DOHH2 (cell line): ENCODE measurements around the gene RGS3.

ENCODE experiments used
- H3F3A ChIP-seq: fragments of 200-600 bp; sonication (generic), shearing (Covaris generic); 2 replicates; pipeline ENCODE4 v1.6.0; 2016; ENCODE audit warnings: antibody characterized with exemption, mild to moderate bottlenecking; ENCODE audit not compliant: control insufficient read depth, insufficient read depth
- H3K27ac ChIP-seq: fragments of 200-600 bp; sonication (generic); 2 replicates; pipeline ENCODE4 v1.5.1; 2014; ENCODE audit warnings: low read depth, mild to moderate bottlenecking, low read length, moderate library complexity
- H3K27me3 ChIP-seq: fragments of 200-600 bp; sonication (generic); 2 replicates; pipeline ENCODE4 v1.6.1; 2014; ENCODE audit warnings: mild to moderate bottlenecking, low read length, mixed read lengths; ENCODE audit not compliant: control insufficient read depth
- H3K36me3 ChIP-seq: fragments of 200-600 bp; sonication (generic); 2 replicates; pipeline ENCODE4 v1.6.1; 2014; ENCODE audit warnings: mild to moderate bottlenecking, low read length, moderate library complexity, mixed read lengths; ENCODE audit not compliant: control insufficient read depth
- H3K4me1 ChIP-seq: fragments of 200-600 bp; sonication (generic); 2 replicates; pipeline ENCODE4 v1.6.1; 2014; ENCODE audit warnings: mild to moderate bottlenecking, low read length, mixed read lengths; ENCODE audit not compliant: control insufficient read depth
- H3K4me2 ChIP-seq: fragments of 200-600 bp; sonication (generic); 2 replicates; pipeline ENCODE4 v1.6.0; 2014; ENCODE audit warnings: mild to moderate bottlenecking, low read length, moderate library complexity
- H3K4me3 ChIP-seq: fragments of 200-600 bp; sonication (generic); 2 replicates; pipeline ENCODE4 v1.5.1; 2014; ENCODE audit warnings: mild to moderate bottlenecking, low read length, mixed read lengths
- H3K79me2 ChIP-seq: fragments of 200-600 bp; sonication (generic); 2 replicates; pipeline ENCODE4 v1.6.1; 2014; ENCODE audit warnings: mild to moderate bottlenecking, low read length, mixed read lengths; ENCODE audit not compliant: control insufficient read depth
- H3K9me2 ChIP-seq: fragments of 200-600 bp; sonication (generic); replicated peaks from 2 replicates; pipeline ENCODE4 v1.6.1; 2014; ENCODE audit warnings: mild to moderate bottlenecking, low read length, mixed read lengths; ENCODE audit not compliant: control insufficient read depth
- H3K9me3 ChIP-seq: fragments of 200-600 bp; sonication (generic); 2 replicates; pipeline ENCODE4 v1.6.1; 2014; ENCODE audit warnings: antibody characterized with exemption, low read length, mixed read lengths; ENCODE audit not compliant: control insufficient read depth, insufficient read depth
- H4K20me1 ChIP-seq: fragments of 200-600 bp; sonication (generic); 2 replicates; pipeline ENCODE4 v1.6.0; 2014; ENCODE audit warnings: low read depth, mild to moderate bottlenecking, antibody characterized with exemption, low read length, moderate library complexity; ENCODE audit not compliant: control insufficient read depth, insufficient read depth
- CTCF ChIP-seq: fragments of 200-600 bp; sonication (generic); IDR thresholded peaks from one replicate; pipeline ENCODE4 v1.5.1; 2014; ENCODE audit warnings: antibody characterized with exemption, mild to moderate bottlenecking, low read depth, low read length; ENCODE audit not compliant: poor library complexity, severe bottlenecking
- EZH2phosphoT487 ChIP-seq: fragments of 200-600 bp; sonication (generic); IDR thresholded peaks from 2 replicates; pipeline ENCODE4 v1.6.1; 2017; ENCODE audit warnings: borderline replicate concordance, mild to moderate bottlenecking, antibody characterized with exemption, low read length, moderate library complexity, mixed read lengths

The RGS3 gene

GRCh38 chr9:113558632-113559502 is 95.3 kb downstream of the RGS3 start:
- no peak overlapping the region for H3K27ac ChIP-seq
- H3K27me3 ChIP-seq: no peaks in the 10 kb centered on the region
- H3K9me2 ChIP-seq: no peaks in the 10 kb centered on the region
- H3K4me1 ChIP-seq: no peaks in the 10 kb centered on the region
- no peaks in the 10 kb centered on the region for H3K9me3 ChIP-seq
- no peak overlapping the region for H3K4me2 ChIP-seq
- no peaks in the 10 kb centered on the region for H3K36me3 ChIP-seq
- TF ChIP-seq EZH2phosphoT487 (no peak), CTCF (no peak)
- no peaks in the 10 kb centered on the region for H3K79me2 ChIP-seq
- no peak overlapping the region for H3K4me3 ChIP-seq
- H3F3A ChIP-seq: no peaks in the 10 kb centered on the region
- H4K20me1 ChIP-seq: no peaks in the 10 kb centered on the region

GRCh38 chr9:113559834-113560800 is 96.6 kb downstream of the RGS3 start:
- Histone ChIP-seq H4K20me1 (no peaks in the 10 kb centered on the region), H3K27ac (no peak overlapping the region), H3F3A (no peaks in the 10 kb centered on the region), H3K27me3 (peaks cover 8% of the 10 kb centered on the region), H3K79me2 (no peaks in the 10 kb centered on the region), H3K9me3 (no peaks in the 10 kb centered on the region), H3K4me2 (no peak overlapping the region), H3K36me3 (no peaks in the 10 kb centered on the region), H3K9me2 (no peaks in the 10 kb centered on the region), H3K4me1 (no peaks in the 10 kb centered on the region), H3K4me3 (no peak overlapping the region)
- no peak for TF ChIP-seq EZH2phosphoT487
- TF ChIP-seq CTCF: no peak

- no peaks in the 10 kb centered on the region for H3F3A ChIP-seq
- H4K20me1 ChIP-seq: no peaks in the 10 kb centered on the region
- H3K4me2 ChIP-seq: no peak overlapping the region
- H3K36me3 ChIP-seq: no peaks in the 10 kb centered on the region
- TF ChIP-seq CTCF (no peak), EZH2phosphoT487 (no peak)
- no peak overlapping the region for H3K27ac ChIP-seq
- no peaks in the 10 kb centered on the region for H3K79me2 ChIP-seq
- no peaks in the 10 kb centered on the region for H3K9me2 ChIP-seq
- H3K27me3 ChIP-seq: peaks cover 26% of the 10 kb centered on the region
- no peaks in the 10 kb centered on the region for H3K4me1 ChIP-seq
- H3K9me3 ChIP-seq: no peaks in the 10 kb centered on the region
- H3K4me3 ChIP-seq: no peak overlapping the region
These were observed 99.3 kb downstream of the RGS3 start for GRCh38 chr9:113562653-113563381.
